ENCODE measurements around the gene PLD5. TPM values are rescaled to one million over a fixed set of nuclear protein-coding genes. Genes with fewer than 3 reads are reported as not detected.

Gene PLD5
- total and polyA plus RNA-seq, 11 donors: 0.05 to 0.96 (median 0.21) TPM; not detected in 2

DNA sequence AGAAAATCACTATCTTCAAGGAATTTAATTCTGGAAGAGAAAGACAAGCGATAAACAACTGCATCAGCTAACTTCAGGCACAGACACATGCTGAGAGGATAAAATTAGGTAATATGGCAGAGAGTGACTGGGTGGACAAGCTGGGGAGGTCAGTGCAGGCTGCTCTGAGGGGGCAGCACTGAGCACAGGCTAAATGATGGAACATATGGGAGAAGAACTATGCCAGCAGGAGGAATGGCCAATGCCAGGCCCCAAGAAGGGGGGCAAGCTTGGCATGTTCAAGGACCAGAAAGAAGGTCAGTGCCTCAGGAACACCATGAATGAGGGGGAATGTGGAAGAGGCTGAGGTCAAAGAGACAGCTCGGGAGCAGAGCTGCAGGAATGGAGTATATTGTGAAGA is 334.9 kb downstream of the PLD5 start:
- intact Hi-C loops (cut with DNase I): no loop called here
- H3K36me3 ChIP-seq: no peaks in the 10 kb centered on the region
- 76 to 89% (median 85%) methylated on average over 2 of the region's 2 CpGs for WGBS, 4 donors

DNA sequence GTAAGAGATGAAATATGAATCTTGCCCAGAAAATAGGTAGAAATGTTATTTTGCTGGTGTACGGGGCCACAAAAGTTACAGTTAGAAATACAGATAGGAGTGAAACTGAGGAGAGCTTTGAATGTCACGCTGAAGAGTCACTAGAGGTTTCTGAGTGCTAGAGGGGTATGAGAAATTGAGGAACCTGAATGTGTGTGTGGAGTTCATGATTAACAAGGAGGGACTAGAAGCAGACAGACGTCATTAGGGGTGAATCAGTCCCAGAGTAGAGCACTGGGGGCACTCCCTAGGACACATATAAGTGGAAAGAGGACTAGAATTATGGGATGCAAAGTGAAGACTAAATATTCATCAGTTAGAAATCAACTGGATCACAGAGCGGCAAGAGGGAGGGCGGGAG is 336.7 kb downstream of the PLD5 start:
- intact Hi-C loops (cut with DNase I): no loop called here
- H3K27me3 ChIP-seq: peaks cover 0 to 4% (median 0%) of the 10 kb centered on the region in 9 donors
- H3K36me3 ChIP-seq: no peaks in the 10 kb centered on the region
- ATAC-seq: no peak
- no peaks in the 10 kb centered on the region for H3K9me3 ChIP-seq
- DNase-seq: no peak
- no peak for TF ChIP-seq POLR2A (IDR thresholded peaks at IDR 0.05)
- TF ChIP-seq, protein P1, sequence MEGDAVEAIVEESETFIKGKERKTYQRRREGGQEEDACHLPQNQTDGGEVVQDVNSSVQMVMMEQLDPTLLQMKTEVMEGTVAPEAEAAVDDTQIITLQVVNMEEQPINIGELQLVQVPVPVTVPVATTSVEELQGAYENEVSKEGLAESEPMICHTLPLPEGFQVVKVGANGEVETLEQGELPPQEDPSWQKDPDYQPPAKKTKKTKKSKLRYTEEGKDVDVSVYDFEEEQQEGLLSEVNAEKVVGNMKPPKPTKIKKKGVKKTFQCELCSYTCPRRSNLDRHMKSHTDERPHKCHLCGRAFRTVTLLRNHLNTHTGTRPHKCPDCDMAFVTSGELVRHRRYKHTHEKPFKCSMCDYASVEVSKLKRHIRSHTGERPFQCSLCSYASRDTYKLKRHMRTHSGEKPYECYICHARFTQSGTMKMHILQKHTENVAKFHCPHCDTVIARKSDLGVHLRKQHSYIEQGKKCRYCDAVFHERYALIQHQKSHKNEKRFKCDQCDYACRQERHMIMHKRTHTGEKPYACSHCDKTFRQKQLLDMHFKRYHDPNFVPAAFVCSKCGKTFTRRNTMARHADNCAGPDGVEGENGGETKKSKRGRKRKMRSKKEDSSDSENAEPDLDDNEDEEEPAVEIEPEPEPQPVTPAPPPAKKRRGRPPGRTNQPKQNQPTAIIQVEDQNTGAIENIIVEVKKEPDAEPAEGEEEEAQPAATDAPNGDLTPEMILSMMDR (IDR thresholded peaks at IDR 0.05): no peak
- H3K4me1 ChIP-seq: no peaks in the 10 kb centered on the region
- H3K27ac ChIP-seq: no peak overlapping the region
- H3K4me3 ChIP-seq: no peak overlapping the region
- WGBS, 4 donors: 70 to 78% (median 77%) methylated on average over 5 of the region's 5 CpGs

More for the DNA sequence above, 334.9 kb downstream of the PLD5 start:
- ATAC-seq (no peak), DNase-seq (no peak)
- no peak overlapping the region for H3K4me3 ChIP-seq
- no peak overlapping the region for H3K27ac ChIP-seq
- TF ChIP-seq POLR2A (IDR thresholded peaks at IDR 0.05): no peak
- TF ChIP-seq, protein P1 (IDR thresholded peaks at IDR 0.05): no peak
- no peaks in the 10 kb centered on the region for H3K9me3 ChIP-seq
- no peaks in the 10 kb centered on the region for H3K4me1 ChIP-seq
- H3K27me3 ChIP-seq: peaks cover 0 to 4% (median 0%) of the 10 kb centered on the region in 9 donors

DNA sequence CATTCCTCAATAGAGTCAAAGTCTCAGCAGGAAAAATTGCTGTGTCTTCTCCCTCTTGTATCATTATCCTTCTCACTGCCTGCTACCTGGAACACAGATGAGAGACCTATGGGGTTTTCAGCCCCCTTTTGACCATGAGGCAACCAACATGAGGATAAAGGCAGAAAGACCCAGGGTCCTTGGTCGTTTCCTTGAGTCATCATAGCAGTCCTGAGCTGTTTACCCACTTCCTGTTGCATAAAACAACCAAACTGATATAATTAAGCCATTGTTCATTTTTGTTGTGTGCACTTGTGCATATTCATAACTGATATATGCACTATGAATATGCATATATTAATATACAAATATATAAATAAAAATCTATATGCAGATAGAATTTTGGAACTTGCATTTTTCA is 337.3 kb downstream of the PLD5 start:
- TF ChIP-seq POLR2A (IDR thresholded peaks at IDR 0.05): no peak
- TF ChIP-seq, protein P1 (IDR thresholded peaks at IDR 0.05): no peak
- H3K4me3 ChIP-seq: no peak overlapping the region
- no peak for ATAC-seq
- intact Hi-C loops (cut with DNase I): no loop called here
- H3K9me3 ChIP-seq: no peaks in the 10 kb centered on the region
- no peak overlapping the region for H3K27ac ChIP-seq
- peaks cover 0 to 4% (median 0%) of the 10 kb centered on the region in 9 donors for H3K27me3 ChIP-seq
- WGBS, 4 donors: 27 to 52% (median 38%) methylated on average over 1 of the region's 1 CpG
- H3K4me1 ChIP-seq: no peaks in the 10 kb centered on the region
- no peaks in the 10 kb centered on the region for H3K36me3 ChIP-seq
- DNase-seq: no peak

DNA sequence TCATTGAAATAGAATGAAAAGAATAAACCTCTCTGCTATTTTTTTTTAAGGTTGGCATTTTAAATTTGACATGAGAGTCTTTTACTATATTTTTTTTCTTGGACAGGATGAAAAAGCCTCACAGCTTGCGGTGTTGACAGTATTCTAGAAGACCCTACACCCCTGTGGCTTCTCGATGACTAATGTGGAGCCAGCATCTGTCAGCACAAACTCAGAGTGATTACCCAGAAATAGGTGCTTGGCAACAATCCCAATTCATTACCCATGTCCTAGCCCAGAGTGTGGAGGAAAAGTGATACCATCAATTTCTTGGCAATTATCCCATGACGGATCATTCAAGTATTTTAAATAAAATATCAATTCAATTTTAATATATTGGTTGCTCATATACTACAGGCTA is 338.8 kb downstream of the PLD5 start:
- no peaks in the 10 kb centered on the region for H3K9me3 ChIP-seq
- no peaks in the 10 kb centered on the region for H3K36me3 ChIP-seq
- H3K4me3 ChIP-seq: no peak overlapping the region
- H3K4me1 ChIP-seq: no peaks in the 10 kb centered on the region
- peaks cover 0 to 4% (median 0%) of the 10 kb centered on the region in 9 donors for H3K27me3 ChIP-seq
- intact Hi-C loops (cut with DNase I): no loop called here
- TF ChIP-seq POLR2A (IDR thresholded peaks at IDR 0.05): no peak
- TF ChIP-seq, protein P1 (IDR thresholded peaks at IDR 0.05): no peak
- no peak for DNase-seq
- WGBS, 4 donors: 45 to 48% (median 46%) methylated on average over 3 of the region's 3 CpGs
- ATAC-seq: no peak
- no peak overlapping the region for H3K27ac ChIP-seq
